Activated CD8-positive, alpha-beta memory T cell treated with anti-CD3 and anti-CD28 coated beads, Interleukin-2, amount 50 U/mL, for 4 hours (primary cell): ENCODE data around the gene PRSS2.
"Not testable (repeated sequence)": the region's sequence is repeated elsewhere in the genome, so short reads cannot be mapped to it uniquely, and the experiment has no call there.

Experiments
- DNase-seq: peaks from one replicate; pipeline ENCODE4 v3.0.0-alpha.2; 2020

The PRSS2 gene

GRCh38 chr7:142760071-142760642 lies 10.6 kb upstream of the PRSS2 start:
- no peak for DNase-seq

GRCh38 chr7:142761606-142762005 lies 9.2 kb upstream of the PRSS2 start:
- not testable (repeated sequence) for DNase-seq

DNA sequence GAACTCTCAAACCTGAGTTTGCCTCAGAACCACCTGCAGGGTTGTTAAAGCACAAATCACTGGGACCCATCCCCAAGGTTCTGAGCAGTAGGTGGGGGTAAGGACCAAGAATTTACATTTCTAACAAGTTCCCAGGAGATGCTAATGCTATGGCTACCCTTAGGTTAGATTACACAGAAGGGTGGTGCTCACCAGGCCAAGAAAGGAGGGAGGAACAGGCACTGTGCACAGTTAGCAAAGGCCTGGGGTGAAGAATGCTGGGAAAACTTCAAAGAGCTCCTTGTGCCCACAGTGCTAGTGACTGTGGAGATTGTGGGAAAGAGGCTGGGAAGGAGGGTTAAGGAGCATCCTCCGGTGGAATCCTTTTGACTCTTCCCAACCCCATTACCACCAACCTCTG lies 8.7 kb upstream of the PRSS2 start:
- DNase-seq, result no peak

- DNase-seq, result no peak
Observed at GRCh38 chr7:142767451-142767850, 3.3 kb upstream of the PRSS2 start.

DNA sequence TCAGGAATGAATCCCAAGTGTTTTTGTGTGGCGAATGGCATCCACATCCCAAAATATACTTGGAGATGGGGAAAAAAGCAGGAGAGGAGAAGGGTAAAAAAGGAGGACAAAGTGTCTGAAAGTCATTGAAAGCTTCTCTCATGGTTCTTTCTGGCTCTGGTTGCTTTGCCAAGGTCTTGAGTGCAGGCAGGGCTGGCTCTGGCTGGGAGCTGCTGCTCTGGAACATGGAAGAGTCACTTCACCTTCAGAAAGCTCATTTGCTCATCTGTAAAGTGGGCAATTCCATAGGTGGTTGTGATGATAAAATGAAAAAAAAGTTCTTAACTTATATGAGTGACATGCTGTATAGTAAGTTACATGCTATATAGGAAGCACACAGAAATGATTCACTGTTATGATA lies 2.9 kb upstream of the PRSS2 start:
- DNase-seq, result no peak

DNA sequence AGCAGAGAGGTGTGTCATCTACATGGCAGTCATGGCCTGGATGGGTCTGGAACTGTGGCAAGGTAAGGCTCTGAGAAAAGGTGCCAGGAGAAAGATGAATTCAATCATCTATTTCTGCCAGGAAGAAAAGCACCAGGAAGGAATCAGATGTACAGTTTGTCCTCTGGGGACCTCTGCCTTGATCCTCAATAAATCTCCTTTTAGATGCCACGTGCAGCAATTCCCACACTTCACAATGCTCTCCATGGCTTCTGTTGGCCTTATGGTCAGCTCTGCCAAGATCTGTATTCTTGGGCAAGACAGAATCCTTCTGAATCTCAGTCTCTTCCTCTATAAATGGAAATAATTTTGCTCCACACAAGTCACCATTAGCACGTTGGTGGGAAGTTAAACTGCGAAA lies 1.9 kb upstream of the PRSS2 start:
- DNase-seq, result not testable (repeated sequence)

GRCh38 chr7:142771353-142771723 lies 568 bp downstream of the PRSS2 start:
- DNase-seq, result no peak

- no peak for DNase-seq
Observed at GRCh38 chr7:142772051-142772450, 1.3 kb downstream of the PRSS2 start.

DNA sequence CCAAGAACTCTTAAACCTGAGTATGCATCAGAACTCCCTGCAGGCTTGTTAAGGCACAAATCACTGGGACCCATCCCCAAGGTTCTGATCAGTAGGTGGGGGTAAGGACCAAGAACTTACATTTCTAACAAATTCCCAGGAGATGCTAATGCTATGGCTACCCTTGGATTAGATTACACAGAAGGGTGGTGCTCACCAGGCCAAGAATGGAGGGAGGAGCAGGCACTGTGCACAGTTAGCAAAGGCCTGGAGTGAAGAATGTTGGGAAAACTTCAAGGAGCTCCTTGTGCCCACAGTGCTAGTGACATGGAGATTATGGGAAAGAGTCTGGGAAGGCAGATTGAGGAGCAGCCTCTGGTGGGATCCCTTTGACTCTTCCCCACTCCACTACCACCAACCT lies 1.9 kb downstream of the PRSS2 start:
- no peak for DNase-seq

DNA sequence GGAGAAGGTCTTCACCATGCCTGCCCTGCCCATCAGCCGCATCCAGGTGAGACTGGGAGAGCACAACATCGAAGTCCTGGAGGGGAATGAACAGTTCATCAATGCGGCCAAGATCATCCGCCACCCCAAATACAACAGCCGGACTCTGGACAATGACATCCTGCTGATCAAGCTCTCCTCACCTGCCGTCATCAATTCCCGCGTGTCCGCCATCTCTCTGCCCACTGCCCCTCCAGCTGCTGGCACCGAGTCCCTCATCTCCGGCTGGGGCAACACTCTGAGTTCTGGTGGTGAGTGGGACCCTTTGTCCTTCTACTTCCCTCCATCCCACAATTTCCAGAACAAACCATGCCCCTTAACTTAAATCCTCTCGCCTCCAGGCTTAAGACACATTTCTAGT lies 2.5 kb downstream of the PRSS2 start:
- DNase-seq, result no peak

DNA sequence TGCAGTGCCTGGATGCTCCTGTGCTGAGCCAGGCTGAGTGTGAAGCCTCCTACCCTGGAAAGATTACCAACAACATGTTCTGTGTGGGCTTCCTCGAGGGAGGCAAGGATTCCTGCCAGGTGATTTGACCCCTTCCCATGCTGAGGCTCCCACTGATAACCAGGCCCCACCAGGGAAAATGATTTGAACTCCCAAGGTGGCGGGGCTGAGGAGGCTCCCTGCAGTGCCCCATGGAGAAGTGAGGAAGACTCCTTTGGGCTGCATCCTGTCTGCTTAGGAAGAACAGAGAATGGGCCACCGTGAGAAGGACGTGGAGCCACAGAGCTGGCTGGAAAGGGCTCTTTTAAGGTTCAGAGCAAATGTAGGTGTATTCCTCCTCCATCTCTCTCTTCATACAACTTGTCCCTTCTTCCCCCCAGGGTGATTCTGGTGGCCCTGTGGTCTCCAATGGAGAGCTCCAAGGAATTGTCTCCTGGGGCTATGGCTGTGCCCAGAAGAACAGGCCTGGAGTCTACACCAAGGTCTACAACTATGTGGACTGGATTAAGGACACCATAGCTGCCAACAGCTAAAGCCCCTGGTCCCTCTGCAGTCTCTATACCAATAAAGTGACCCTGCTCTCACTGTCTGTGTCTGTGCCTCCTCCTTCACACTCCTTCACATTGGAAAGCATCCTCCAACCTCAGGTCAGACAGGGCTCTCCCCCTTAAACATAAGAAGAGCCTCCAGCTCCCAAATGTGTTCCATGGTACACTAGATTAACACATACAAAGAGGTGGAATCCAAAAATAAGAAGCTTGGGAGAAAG lies 3.4 kb downstream of the PRSS2 start:
- DNase-seq, result no peak

DNA sequence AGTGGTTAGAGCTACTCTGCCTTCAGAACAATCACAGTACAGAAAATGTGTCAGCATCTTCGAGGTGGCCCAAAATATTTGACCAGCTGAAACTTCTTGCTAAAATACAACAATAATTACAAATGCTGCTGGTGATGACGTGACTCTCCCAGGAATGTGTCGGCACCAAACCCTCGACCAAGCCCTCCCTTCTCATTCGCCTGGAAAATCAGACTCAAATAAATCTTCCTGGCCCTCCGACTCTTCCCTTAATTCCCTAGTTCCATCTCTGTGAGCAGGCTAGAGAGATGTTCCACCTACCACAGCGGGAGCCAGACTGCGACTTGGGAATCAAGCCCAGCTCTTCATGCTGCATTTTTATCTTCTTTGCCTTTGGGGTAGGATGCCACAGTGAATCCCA lies 4.1 kb downstream of the PRSS2 start:
- no peak for DNase-seq

GRCh38 chr7:142775351-142776115 lies 4.8 kb downstream of the PRSS2 start:
- DNase-seq, result not testable (repeated sequence)

- DNase-seq, result no peak
Observed at GRCh38 chr7:142776206-142776844, 5.6 kb downstream of the PRSS2 start.

- DNase-seq, result not testable (repeated sequence)
Observed at GRCh38 chr7:142776845-142777225, 6.1 kb downstream of the PRSS2 start.

- no peak for DNase-seq
Observed at GRCh38 chr7:142777318-142777717, 6.5 kb downstream of the PRSS2 start.

GRCh38 chr7:142782922-142783900 lies 12.4 kb downstream of the PRSS2 start:
- peak; percentile 77 for DNase-seq

- DNase-seq, result no peak
Observed at GRCh38 chr7:142784096-142784495, 13.3 kb downstream of the PRSS2 start.

- peak; percentile 25 for DNase-seq
Observed at GRCh38 chr7:142784716-142785115, 13.9 kb downstream of the PRSS2 start.

GRCh38 chr7:142785841-142786250 lies 15.1 kb downstream of the PRSS2 start:
- peak; percentile 74 for DNase-seq

GRCh38 chr7:142787034-142787768 lies 16.4 kb downstream of the PRSS2 start:
- DNase-seq, result peak; percentile 21

GRCh38 chr7:142787783-142788182 lies 17.0 kb downstream of the PRSS2 start:
- DNase-seq, result no peak
